Motor neuron (in vitro differentiated cells): ENCODE measurements around the gene PLXNA4. TPM values are rescaled to one million over a fixed set of nuclear protein-coding genes. Genes with fewer than 3 reads are reported as not detected.

Experiments used
- ATAC-seq, 8 experiments: fragments of 200-7000 bp; cut with Tn5 transposase; replicated peaks in 6 of 8; 2 replicates each; pipeline ENCODE4 v1.8.0; 2021; ENCODE audit warnings: mild to moderate bottlenecking in 8 of 8, moderate library complexity in 8 of 8
- H3K27ac ChIP-seq, 2 donors: fragments of 250-450 bp; sonication (Bioruptor Pico); 2 replicates each; pipeline ENCODE4 v1.9.0; 2021; ENCODE audit warnings: antibody characterized with exemption in 2 of 2, mild to moderate bottlenecking in 2 of 2, moderate library complexity in 1 of 2
- H3K4me1 ChIP-seq, 2 donors: fragments of 250-450 bp; sonication (Bioruptor Pico); replicated peaks in 1 of 2; 2 replicates each; pipeline ENCODE4 v1.6.1; 2021; ENCODE audit warnings: antibody characterized with exemption in 2 of 2, mild to moderate bottlenecking in 2 of 2, moderate library complexity in 1 of 2
- H3K4me3 ChIP-seq, 5 donors: fragments of 250-450 bp; sonication (Bioruptor Pico); 2 replicates each; pipeline ENCODE4 v1.9.0; 2021; ENCODE audit warnings: antibody characterized with exemption in 5 of 5, mild to moderate bottlenecking in 5 of 5, moderate library complexity in 4 of 5
- WGBS, 10 experiments: fragments of 450-650 bp; shearing (Covaris generic); methylation state at CpG; one replicate each; pipeline ENCODE4 v1.0.0; 2022; 5-methylcytosine and 5-hydroxymethylcytosine counted together
- in situ Hi-C, 9 experiments: fragments of 400-800 bp; cut with MboI; loops; one replicate each; pipeline ENCODE4 v1.15.0; 2021; ENCODE audit warnings: low sequenced_read_pairs in 9 of 9, low pct_unique_long_range_greater_than_20kb in 2 of 9; ENCODE audit not compliant: unreplicated experiment in 9 of 9
- total RNA-seq, 8 experiments: library from RNA; unstranded; fragments of 300-600 nt; gene quantifications; 2 replicates each; pipeline versions ENCODE4 v1.2.3 to v1.2.4, GENCODE V29; 2022

The PLXNA4 gene
- total RNA-seq, 8 experiments from 2014 or later = 0.38 to 8.5 (median 2.6) TPM

DNA sequence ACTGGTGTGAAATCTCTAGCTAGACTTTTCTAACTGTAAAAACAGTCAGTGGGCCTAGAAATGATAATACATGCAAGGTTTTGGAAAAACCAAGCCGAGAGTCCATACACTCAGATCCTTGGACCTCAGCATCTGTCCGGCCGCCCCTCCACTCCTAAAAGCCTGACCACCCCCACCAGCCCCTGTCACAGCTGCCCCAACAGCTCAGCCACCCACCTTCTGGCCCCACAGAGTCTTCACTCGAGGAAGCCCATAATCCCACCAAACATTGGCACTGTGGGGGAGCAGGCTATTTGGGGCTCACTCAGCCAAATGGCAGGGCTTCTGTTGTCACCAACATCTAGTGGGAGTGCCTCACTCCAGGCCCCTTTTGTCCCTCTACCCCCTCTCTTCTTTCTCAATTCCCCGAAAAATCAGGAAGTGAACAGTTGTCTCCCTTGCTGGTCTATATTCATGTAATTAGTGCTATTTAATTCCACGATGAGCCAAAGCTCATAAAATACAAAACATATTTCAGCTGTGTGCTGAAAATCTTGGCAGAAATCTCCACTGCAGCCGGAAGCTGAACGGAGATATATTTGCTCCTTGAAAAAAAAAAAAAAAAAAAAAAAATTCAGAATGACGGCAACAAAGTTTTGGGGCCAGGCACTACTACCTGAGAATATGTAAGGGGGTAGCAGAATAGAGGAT, 55.5 kb downstream of the PLXNA4 start:
- H3K4me3 ChIP-seq = no peak overlapping the region
- no peaks in the 10 kb centered on the region for H3K4me1 ChIP-seq
- H3K27ac ChIP-seq = no peak overlapping the region
- in situ Hi-C loops = no loop called here
- no peak for ATAC-seq
- WGBS, 10 experiments = 21 to 85% (median 75%) methylated on average over 1 to 5 of the region's 9 CpGs; no CpG with 5 or more reads in 1 of the 10 experiments

DNA sequence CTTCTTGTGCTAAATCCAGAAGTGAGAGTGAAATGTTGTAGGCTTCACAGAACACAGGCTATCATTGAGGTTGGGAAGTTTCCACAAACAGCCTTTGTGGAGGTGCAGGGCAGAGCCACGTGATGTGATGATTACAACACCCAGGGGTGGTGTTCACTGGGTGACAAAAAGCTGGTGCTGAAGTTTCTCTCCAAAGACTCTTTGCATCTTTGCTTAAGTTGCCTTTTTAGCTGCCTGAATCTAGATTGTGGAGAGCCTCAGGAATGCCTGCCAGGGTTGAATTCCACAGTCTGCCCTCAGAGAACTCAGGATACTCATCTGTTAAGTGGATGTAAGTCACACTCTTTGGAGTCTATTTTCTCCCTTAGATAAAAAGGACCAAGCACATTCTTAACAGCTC, 56.3 kb downstream of the PLXNA4 start:
- 0 to 100% (median 57%) methylated on average over 1 of the region's 1 CpG; no CpG with 5 or more reads in 5 of the 10 experiments for WGBS, 10 experiments
- no peak overlapping the region for H3K27ac ChIP-seq

DNA sequence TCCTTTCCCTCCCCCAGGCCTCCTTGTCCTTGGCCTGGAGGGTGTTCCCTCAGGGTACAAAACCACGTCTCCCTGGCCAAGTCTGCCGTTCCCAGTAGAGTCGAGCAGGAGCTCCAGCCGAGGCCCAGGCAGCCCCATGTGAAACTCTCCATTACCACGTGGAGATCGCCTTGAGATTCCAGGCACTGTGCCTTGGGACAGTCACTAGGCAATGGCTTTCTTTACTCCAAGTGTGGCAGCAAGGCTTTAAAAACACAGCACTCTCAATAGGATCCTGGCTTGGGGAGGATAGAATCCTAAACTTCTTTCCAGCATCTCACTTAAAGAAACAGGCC, 57.5 kb downstream of the PLXNA4 start:
- in situ Hi-C loops = no loop called here
- Histone ChIP-seq H3K27ac (no peak overlapping the region), H3K4me3 (no peak overlapping the region), H3K4me1 (no peaks in the 10 kb centered on the region)
- WGBS, 10 experiments = 14 to 77% methylated on average over 1 to 6 of the region's 6 CpGs; no CpG with 5 or more reads in 8 of the 10 experiments
- no peak for ATAC-seq

More for the DNA sequence above, 56.3 kb downstream of the PLXNA4 start:
- H3K4me1 ChIP-seq = no peaks in the 10 kb centered on the region
- in situ Hi-C loops = no loop called here
- ATAC-seq = no peak
- no peak overlapping the region for H3K4me3 ChIP-seq

DNA sequence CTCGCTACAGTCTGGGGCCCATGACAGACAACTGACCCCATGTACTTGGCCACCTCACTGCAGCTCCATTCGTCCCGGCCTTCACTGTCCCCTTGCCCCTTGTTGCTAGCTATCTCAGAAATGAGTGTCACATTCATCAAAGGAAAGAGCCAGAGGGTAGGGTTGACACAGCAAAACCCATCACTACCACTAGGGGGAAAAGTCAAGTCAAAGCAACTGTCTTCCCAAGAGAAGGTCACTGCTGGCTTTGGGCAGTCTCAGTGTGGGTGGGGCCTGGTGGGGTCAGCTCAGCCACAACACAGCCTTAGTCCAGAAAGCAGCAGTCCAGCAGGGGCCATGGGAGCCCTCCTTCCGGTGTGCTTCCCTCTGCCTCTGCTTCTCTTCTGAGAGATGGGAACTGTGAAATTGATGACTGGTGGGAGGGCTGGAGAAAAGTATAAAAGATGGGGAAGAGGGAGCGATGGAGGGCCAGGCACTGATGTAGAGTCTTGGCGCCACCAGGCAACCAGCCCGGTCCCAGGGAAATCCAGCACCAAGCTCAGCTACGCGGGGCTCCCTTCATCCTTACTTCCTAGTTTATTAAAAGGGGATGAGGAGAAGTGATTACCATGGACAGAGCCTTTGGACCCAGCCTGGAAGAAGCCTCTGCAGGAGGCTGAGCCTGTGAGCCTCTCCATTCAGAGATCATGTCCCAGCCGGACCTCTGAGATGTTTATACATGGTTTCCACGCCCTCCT, 58.0 kb downstream of the PLXNA4 start:
- Histone ChIP-seq H3K4me1 (no peaks in the 10 kb centered on the region), H3K27ac (no peak overlapping the region), H3K4me3 (no peak overlapping the region)
- in situ Hi-C loops = no loop called here
- WGBS, 10 experiments = 44 to 100% (median 87%) methylated on average over 1 to 3 of the region's 11 CpGs; no CpG with 5 or more reads in 4 of the 10 experiments
- peak in 3 of 8 experiments; percentile 69 to 82 (median 81) for ATAC-seq

DNA sequence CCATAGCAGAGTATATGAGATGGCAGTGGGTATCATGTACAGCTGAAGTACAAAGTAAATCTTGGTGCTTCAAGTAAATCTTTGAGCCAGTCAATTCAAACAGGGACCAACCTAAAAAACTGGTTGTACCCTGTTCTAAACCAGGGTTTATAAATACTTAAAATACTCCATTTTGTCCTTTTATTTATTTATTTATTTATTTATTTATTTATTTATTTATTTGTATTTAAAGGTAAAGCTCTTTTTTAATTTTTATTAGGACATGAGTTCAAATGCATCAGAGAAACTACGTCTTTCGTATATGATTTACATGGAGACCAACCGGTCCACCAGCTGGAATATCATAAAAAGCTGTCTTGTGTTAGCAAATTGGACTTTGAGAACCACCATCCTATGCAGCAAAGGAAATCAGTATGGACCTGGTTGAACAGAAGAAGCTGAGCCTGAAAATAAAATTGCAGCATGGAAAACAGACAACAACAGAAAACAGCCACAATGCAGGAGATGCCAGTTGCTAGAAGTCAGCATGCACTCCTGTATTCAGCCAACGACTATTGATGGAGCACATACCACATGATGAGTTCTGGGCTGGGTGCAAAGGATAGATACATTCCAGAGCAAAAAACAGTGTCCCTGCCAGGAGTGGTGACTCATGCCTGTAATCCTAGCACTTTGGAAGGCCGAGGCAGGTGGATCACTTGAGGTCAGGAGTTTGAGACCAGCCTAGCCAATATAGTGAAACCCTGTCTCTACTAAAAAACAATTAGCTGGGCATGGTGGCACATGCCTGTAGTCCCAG, 60.0 kb downstream of the PLXNA4 start:
- peak in 5 of 8 experiments; percentile 18 to 93 (median 45) for ATAC-seq

DNA sequence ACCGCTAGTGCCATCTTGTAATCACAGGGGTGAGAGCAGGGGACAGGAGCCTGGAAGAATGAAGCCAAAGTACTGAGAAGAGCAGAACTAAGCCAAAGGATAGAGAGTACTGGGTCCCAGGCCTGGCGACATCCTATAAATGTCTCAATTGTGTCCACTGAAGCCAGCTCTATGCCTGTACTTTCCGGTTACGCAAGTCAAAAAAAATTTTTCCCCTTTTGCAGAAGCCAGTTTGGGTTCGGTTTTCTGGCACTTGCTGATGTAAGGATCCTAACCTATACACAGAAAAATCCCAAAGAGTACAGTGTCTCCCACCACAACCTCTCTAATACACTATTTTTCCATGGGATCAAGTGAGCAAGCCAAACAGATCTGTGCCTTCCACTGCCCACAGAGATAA, 61.1 kb downstream of the PLXNA4 start:
- ATAC-seq = no peak
- in situ Hi-C loops = no loop called here
- H3K4me1 ChIP-seq = no peaks in the 10 kb centered on the region
- WGBS, 10 experiments = 58 to 100% (median 86%) methylated on average over 2 to 5 of the region's 5 CpGs; no CpG with 5 or more reads in 2 of the 10 experiments
- H3K27ac ChIP-seq = no peak overlapping the region
- no peak overlapping the region for H3K4me3 ChIP-seq

More for the DNA sequence above, 60.0 kb downstream of the PLXNA4 start:
- in situ Hi-C loops = no loop called here
- Histone ChIP-seq H3K27ac (no peak overlapping the region), H3K4me1 (no peaks in the 10 kb centered on the region), H3K4me3 (no peak overlapping the region)
- WGBS, 10 experiments = 60 to 100% (median 76%) methylated on average over 2 to 5 of the region's 5 CpGs; no CpG with 5 or more reads in 1 of the 10 experiments

DNA sequence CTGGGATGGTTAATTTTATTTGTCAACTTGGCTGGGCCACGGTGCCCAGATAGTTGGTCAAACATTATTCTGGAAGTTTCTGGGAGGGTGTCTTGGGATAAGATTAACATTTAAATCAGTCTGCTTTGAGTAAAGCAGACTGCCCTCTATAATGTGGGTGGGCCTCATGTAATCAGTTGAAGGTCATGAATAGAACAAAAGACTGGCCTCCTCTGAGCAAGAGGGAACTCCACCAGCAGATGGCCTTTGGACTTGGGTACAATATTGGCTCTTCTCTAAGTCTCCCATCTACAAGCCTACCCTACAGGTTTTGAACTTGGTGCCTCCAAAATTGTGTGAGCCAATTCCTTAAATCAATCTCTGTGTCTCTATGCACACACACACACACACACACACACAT, 61.8 kb downstream of the PLXNA4 start:
- H3K27ac ChIP-seq = no peak overlapping the region
- no peak for ATAC-seq
- peaks cover 0 to 3% of the 10 kb centered on the region in 2 donors for H3K4me1 ChIP-seq
- H3K4me3 ChIP-seq = no peak overlapping the region
- 60 to 86% (median 75%) methylated on average over 1 of the region's 1 CpG; no CpG with 5 or more reads in 7 of the 10 experiments for WGBS, 10 experiments
- in situ Hi-C loops = no loop called here

DNA sequence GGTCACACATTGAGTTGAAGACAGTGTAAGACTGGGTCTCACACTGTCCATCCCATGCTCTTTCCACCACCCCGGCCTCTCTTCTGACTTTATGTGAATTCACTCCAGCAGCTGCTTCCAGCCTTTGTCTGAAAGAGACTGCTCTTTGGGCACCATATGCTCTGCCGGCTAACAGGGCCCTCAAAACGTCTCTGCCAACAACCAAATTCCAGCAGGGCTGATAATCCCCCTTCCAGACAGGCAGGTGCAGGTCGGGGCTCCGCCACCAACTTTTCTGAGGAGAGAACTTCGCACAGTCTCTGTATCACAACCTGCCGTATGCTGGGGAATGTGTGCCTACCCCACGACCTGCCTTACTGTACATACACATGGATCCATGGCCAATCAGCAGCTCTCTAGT, 64.3 kb downstream of the PLXNA4 start:
- in situ Hi-C loops = no loop called here
- Histone ChIP-seq H3K4me1 (peaks cover 2 to 7% of the 10 kb centered on the region in 2 donors), H3K27ac (no peak overlapping the region), H3K4me3 (no peak overlapping the region)
- 19 to 100% (median 60%) methylated on average over 1 to 8 of the region's 8 CpGs; no CpG with 5 or more reads in 3 of the 10 experiments for WGBS, 10 experiments
- ATAC-seq = no peak

DNA sequence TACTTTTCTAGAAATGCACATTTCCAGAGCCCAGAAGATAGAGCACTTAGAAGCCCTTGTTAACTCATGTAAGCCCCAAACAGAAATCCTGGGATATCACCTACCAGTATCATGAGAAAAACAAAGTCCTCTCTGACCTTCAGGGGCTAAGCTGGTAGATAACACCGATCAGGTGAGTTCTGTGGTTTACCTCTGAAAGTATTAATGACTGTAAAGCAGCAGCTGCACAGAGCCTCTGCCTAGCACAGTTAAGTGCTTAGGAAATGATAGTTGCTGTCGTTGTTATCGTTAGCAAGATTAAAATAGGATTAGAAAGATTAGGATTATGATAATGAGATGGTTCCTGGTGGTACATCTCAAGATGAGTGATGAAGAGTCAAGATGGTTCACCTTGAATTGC, 64.9 kb downstream of the PLXNA4 start:
- WGBS, 10 experiments = 20 to 100% (median 88%) methylated on average over 1 to 3 of the region's 3 CpGs; no CpG with 5 or more reads in 1 of the 10 experiments
- peaks cover 2 to 7% of the 10 kb centered on the region in 2 donors for H3K4me1 ChIP-seq
- H3K27ac ChIP-seq = no peak overlapping the region
- ATAC-seq = no peak
- H3K4me3 ChIP-seq = no peak overlapping the region
- in situ Hi-C loops = no loop called here

DNA sequence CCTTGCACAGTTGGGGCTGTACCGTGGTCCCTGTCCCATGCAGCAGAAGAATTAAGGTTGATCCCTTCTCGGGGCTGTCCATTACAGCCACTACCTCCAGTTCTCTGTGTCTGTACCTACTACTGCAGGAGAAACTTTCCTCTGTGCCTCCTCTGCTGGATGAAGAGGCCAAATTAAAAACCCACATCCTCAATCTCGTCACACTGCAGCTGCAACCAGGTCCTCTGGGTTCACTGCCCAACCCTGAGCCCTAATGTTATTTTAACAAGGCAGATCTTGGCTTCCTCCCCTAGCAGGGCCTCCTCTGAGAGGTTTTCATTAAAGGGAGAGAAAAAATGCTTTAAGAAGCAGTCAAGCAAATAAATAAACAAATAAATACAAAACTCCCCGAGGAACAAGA, 66.6 kb downstream of the PLXNA4 start:
- Histone ChIP-seq H3K4me3 (no peak overlapping the region), H3K27ac (no peak overlapping the region), H3K4me1 (peaks cover 2 to 7% of the 10 kb centered on the region in 2 donors)
- ATAC-seq = no peak
- 0 to 82% (median 71%) methylated on average over 1 to 4 of the region's 4 CpGs; no CpG with 5 or more reads in 3 of the 10 experiments for WGBS, 10 experiments
- in situ Hi-C loops = loop anchor here in 1 of 9 experiments (10.0 kb wide), 1 partner anchor 195 kb away; no protein-coding TSS in a partner anchor

DNA sequence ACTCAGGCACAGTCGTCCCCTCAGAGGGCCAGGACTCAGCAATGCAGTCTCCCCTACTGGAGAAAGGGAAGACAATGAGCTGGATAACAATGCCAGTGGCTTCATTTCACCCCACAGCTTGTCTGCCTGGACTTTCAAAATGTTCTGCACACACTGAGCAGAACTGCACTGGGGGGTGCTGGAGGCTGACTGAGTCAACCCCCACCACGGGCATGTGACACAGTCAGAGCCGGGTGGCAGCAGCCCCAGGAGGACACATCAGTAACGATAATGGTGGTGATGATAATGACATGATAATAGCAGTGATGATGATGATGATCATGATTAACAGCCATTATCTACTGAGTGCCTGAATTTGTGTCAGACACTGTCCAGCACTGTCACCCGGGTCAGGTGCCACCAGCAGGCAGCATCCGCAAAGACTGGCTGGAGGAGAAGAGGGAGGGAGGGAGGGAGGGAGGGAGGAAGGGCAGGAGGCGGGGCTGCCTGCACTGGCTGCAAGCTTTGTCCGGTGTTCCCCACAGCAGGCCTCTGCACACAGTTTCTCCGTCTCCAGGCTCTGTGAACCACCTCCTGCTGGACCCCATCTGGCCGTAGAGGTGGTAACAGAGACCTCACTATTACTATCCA, 67.4 kb downstream of the PLXNA4 start:
- in situ Hi-C loops = loop anchor here in 1 of 9 experiments (10.0 kb wide), 1 partner anchor 194 kb away; no protein-coding TSS in a partner anchor
- peak in 5 of 8 experiments; percentile 79 to 88 (median 88) for ATAC-seq
- H3K27ac ChIP-seq = no peak overlapping the region
- WGBS, 10 experiments = 50 to 80% methylated on average over 2 of the region's 10 CpGs; no CpG with 5 or more reads in 8 of the 10 experiments
- no peak overlapping the region for H3K4me3 ChIP-seq
- H3K4me1 ChIP-seq = peaks cover 2 to 7% of the 10 kb centered on the region in 2 donors

DNA sequence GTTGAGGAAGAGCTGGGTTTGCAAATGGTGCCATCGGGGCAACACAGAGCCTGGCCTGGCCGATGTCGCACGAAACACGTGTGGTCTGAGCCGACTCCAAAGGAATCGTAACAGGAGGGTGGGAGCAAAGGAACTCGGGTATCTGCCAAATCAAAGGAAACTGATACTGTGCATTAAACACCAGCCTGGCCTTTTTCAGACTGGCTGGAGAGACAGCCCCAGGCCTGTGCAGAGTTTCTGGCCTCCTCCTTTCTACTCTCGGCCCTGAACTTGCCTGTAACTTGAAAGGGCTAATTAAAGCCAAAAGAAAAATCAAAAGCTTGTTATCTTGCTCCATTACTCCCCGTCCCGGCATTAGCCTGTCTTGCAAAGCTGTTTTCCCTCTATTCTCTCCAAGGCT, 71.4 kb downstream of the PLXNA4 start:
- in situ Hi-C loops = loop anchor here in 1 of 9 experiments (10.0 kb wide), 1 partner anchor 190 kb away; no protein-coding TSS in a partner anchor
- H3K27ac ChIP-seq = no peak overlapping the region
- WGBS, 10 experiments = 20 to 77% (median 53%) methylated on average over 1 to 10 of the region's 11 CpGs; no CpG with 5 or more reads in 4 of the 10 experiments
- no peak for ATAC-seq
- peaks cover 2 to 7% of the 10 kb centered on the region in 2 donors for H3K4me1 ChIP-seq
- H3K4me3 ChIP-seq = no peak overlapping the region
